ENCODE results near the gene NTHL1. TPM values are rescaled to one million over a fixed set of nuclear protein-coding genes. Genes with fewer than 3 reads are reported as not detected.

The NTHL1 gene
- total and polyA plus RNA-seq, 9 donors = 1.9 to 38.1 (median 23.9) TPM

DNA sequence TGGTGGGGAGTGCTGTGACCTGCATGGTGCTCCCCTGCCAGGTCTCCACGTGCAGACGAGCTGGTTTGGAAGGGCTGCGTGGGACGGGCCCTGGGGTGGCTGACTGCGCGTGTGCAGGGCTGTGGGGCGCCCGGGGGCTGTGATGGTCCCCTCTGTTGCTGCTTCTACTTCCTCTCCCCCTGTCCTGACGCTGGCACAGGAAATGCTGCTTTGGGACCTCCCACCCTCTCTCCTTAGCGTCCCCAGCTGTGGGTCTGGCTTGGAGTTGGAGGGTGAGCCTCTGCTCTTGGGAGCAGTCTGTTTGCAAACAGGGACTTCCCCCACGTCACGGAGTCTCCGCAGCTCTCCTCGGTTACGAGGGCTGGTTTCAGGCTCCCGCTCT lies 35.3 kb upstream of the NTHL1 start:
- 31 to 54% (median 43%) methylated on average over 13 to 16 of the region's 16 CpGs for WGBS, 3 donors
- peak overlapping the region; percentile 14 to 62 for H3K27ac ChIP-seq
- no peaks in the 10 kb centered on the region for H3K9me3 ChIP-seq
- DNase-seq = peak in 3 of 5 donors; percentile 57 to 66 (median 60)
- TF ChIP-seq, protein P1, sequence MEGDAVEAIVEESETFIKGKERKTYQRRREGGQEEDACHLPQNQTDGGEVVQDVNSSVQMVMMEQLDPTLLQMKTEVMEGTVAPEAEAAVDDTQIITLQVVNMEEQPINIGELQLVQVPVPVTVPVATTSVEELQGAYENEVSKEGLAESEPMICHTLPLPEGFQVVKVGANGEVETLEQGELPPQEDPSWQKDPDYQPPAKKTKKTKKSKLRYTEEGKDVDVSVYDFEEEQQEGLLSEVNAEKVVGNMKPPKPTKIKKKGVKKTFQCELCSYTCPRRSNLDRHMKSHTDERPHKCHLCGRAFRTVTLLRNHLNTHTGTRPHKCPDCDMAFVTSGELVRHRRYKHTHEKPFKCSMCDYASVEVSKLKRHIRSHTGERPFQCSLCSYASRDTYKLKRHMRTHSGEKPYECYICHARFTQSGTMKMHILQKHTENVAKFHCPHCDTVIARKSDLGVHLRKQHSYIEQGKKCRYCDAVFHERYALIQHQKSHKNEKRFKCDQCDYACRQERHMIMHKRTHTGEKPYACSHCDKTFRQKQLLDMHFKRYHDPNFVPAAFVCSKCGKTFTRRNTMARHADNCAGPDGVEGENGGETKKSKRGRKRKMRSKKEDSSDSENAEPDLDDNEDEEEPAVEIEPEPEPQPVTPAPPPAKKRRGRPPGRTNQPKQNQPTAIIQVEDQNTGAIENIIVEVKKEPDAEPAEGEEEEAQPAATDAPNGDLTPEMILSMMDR (IDR thresholded peaks at IDR 0.05) = no peak
- TF ChIP-seq POLR2A (IDR thresholded peaks at IDR 0.05) = no peak
- no peak for TF ChIP-seq EP300 (IDR thresholded peaks at IDR 0.05)
- H3K4me1 ChIP-seq (ENCODE audit: insufficient read depth) = peaks cover 8% of the 10 kb centered on the region
- H3K4me3 ChIP-seq = no peak overlapping the region
- intact Hi-C loops (cut with DNase I) = no loop called here
- no peaks in the 10 kb centered on the region for H3K27me3 ChIP-seq
- H3K36me3 ChIP-seq = no peaks in the 10 kb centered on the region

DNA sequence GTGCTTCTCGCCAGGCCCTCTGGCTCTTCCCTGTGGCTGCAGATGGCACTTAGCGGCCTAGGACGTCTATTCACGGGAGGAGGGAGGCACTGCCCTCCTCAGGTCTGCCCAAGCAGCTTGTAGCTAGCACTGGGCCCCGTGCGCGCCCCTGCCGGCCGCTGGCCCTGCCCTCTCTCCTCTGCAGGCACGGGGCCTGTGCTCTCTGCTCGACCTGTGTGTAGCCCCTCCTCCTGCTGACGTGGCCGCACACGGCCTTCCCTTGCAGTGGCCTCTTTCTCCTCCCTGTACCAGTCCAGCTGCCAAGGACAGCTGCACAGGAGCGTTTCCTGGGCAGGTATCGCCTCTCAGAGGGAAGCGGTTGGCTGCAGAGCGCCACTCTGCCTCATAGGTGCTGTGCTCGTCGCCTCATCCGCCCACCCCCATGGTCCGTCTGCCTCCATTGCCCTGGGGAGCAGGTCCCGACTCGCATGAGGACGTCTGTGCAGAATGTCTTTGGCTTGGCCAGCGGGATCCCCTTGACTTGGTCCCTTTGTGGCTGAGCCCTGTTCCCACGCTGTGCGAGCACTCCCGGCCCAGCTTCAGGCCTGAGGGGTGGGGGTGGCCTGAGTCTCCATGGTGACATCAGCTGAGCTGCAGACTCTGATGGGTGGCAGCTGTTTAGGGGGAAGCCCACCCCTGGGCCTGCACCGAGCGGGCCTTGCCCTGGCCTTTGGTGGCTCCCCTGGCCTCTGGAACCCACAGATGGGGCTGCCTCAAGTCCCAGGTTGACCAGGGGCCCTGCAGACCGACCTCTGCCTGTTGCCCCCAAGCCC lies 34.7 kb upstream of the NTHL1 start:
- Histone ChIP-seq H3K4me3 (no peak overlapping the region), H3K36me3 (no peaks in the 10 kb centered on the region), H3K27ac (peak overlapping the region; percentile 72 to 76), H3K4me1 (ENCODE audit: insufficient read depth) (peaks cover 8% of the 10 kb centered on the region), H3K27me3 (no peaks in the 10 kb centered on the region), H3K9me3 (no peaks in the 10 kb centered on the region)
- intact Hi-C loops (cut with DNase I) = no loop called here
- 39 to 55% (median 45%) methylated on average over 31 to 32 of the region's 32 CpGs for WGBS, 3 donors
- DNase-seq = peak; percentile 77 to 90 (median 79)
- TF ChIP-seq POLR2A (IDR thresholded peaks at IDR 0.05) = no peak
- no peak for TF ChIP-seq EP300 (IDR thresholded peaks at IDR 0.05)
- TF ChIP-seq, protein P1 (IDR thresholded peaks at IDR 0.05) = peak in 2 of 3 donors; percentile 7 to 34

DNA sequence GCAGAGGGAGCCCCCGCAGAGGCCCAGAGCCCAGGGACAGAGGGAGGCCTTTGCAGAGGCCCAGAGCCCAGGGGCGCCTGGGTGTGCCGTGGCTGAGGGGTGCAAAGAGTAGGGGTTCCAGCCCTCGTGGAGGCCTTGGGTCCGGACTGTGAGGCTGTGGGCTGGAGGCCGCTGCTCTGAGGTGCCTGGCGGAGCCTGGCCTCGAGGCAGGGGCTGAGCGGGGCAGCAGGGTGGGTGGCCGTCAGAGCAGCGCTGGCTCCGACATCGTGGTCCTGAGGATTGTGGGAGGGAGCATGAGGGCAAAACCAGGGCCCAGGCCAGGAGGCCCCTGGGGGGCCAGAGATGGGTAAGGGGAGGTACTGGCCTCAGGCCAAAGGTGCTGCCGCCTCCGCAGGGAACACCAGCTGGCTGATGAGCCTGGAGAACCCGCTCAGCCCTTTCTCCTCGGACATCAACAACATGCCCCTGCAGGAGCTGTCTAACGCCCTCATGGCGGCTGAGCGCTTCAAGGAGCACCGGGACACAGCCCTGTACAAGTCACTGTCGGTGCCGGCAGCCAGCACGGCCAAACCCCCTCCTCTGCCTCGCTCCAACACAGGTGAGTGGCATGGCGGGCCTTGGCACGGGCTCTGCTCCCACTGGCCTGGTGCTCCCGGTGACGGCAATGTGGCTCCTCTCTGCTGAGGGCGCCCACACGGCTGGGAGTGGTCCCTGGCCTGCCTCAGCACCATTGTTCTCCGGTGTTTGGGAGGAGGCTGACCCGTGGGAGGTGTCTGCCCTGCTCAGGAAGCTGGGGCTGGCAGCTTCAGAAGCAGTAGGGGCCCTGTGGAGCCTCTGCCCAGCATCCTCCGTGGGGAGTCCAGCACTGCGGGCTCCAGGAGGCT lies 33.8 kb upstream of the NTHL1 start:
- WGBS, 3 donors = 65 to 80% (median 72%) methylated on average over 33 to 35 of the region's 35 CpGs
- peak overlapping the region; percentile 72 to 76 for H3K27ac ChIP-seq
- H3K4me1 ChIP-seq (ENCODE audit: insufficient read depth) = peaks cover 8% of the 10 kb centered on the region
- H3K27me3 ChIP-seq = no peaks in the 10 kb centered on the region
- intact Hi-C loops (cut with DNase I) = no loop called here
- peak in 1 of 5 donors; percentile 63 for DNase-seq
- no peaks in the 10 kb centered on the region for H3K9me3 ChIP-seq
- H3K36me3 ChIP-seq = no peaks in the 10 kb centered on the region
- H3K4me3 ChIP-seq = no peak overlapping the region
- TF ChIP-seq, protein P1 (IDR thresholded peaks at IDR 0.05) = no peak
- TF ChIP-seq EP300 (IDR thresholded peaks at IDR 0.05) (no peak), POLR2A (IDR thresholded peaks at IDR 0.05) (no peak)

DNA sequence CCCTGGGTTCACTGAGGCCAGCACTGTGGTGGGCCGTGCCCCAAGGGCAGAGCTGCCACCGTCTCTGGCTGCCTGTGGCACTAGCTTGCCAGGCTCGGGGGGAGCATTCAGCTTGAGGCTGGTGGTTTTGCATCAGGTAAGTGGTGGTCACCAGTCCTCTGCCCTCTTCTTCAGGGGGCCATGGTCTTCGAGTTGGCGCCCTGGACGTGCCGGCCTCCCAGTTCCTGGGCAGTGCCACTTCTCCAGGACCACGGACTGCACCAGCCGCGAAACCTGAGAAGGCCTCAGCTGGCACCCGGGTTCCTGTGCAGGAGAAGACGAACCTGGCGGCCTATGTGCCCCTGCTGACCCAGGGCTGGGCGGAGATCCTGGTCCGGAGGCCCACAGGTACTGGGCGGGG lies 32.4 kb upstream of the NTHL1 start:
- H3K27me3 ChIP-seq = no peaks in the 10 kb centered on the region
- TF ChIP-seq, protein P1 (IDR thresholded peaks at IDR 0.05) = no peak
- TF ChIP-seq EP300 (IDR thresholded peaks at IDR 0.05) (no peak), POLR2A (IDR thresholded peaks at IDR 0.05) (no peak)
- no peak for DNase-seq
- H3K4me1 ChIP-seq (ENCODE audit: insufficient read depth) = peaks cover 8% of the 10 kb centered on the region
- H3K27ac ChIP-seq = no peak overlapping the region
- no peak overlapping the region for H3K4me3 ChIP-seq
- 91 to 92% (median 92%) methylated on average over 16 of the region's 16 CpGs for WGBS, 3 donors
- no peaks in the 10 kb centered on the region for H3K9me3 ChIP-seq
- H3K36me3 ChIP-seq = no peaks in the 10 kb centered on the region
- intact Hi-C loops (cut with DNase I) = loop anchor here in 1 of 4 donors (10.0 kb wide), 1 partner anchor 55 kb away; the partner anchor contains the start of gene PKD1

Data from ovary (tissue), 9 donors.